HCT116 (cell line): Measurements from ENCODE around the gene AFAP1L1. TPM values are rescaled to one million over a fixed set of nuclear protein-coding genes. Genes with fewer than 3 reads are reported as not detected.

Experiments
- ATAC-seq: fragments of 200-7000 bp; cut with Tn5 transposase; 2 replicates; pipeline ENCODE4 v1.9.1; 2020; ENCODE audit warnings: mild to moderate bottlenecking, moderate library complexity
- BruUV-seq: library from RNA; stranded (reverse); fragments of 400-500 nt; replicated peaks from 2 replicates; lab custom pipeline; 2021; lab: Mats Ljungman, UMichigan
- CTCF ChIA-PET: fragments of 300-600 bp; sonication (Branson Sonifier 250); formaldehyde crosslinking; loops from one replicate; lab custom pipeline; 2021; ENCODE audit warnings: antibody characterized with exemption; lab: Charles Lee
- POLR2A ChIA-PET: fragments of 300-600, 350-600 bp; sonication (Branson Sonifier 250); formaldehyde crosslinking; loops from one replicate; lab custom pipeline; 2021; ENCODE audit warnings: antibody characterized with exemption; lab: Charles Lee
- RAD21 ChIA-PET, 2 experiments: fragments of 300-600 bp; sonication (Branson Sonifier 250); formaldehyde crosslinking; loops; one replicate each; lab custom pipeline; 2023; ENCODE audit warnings: low total read pairs in 2 of 2; ENCODE audit not compliant: uncharacterized antibody in 2 of 2, unreplicated experiment in 2 of 2, low non-redundant PET in 1 of 2; lab: Charles Lee
- DNase-seq: peaks from one replicate; pipeline ENCODE4 v3.0.0-alpha.2; 2010; ENCODE audit warnings: low read depth, low spot score
- H2AFZ ChIP-seq: fragments of 200-600 bp; shearing (Covaris generic), sonication (generic); 2 replicates; pipeline ENCODE4 v1.6.1; 2017; ENCODE audit warnings: low read depth, mixed run types, mixed read lengths, antibody characterized with exemption, low read length; ENCODE audit not compliant: poor library complexity, severe bottlenecking
- H3K27ac ChIP-seq: 2 replicates; pipeline ENCODE4 v1.5.1; 2012; ENCODE audit warnings: low read depth, low read length
- H3K27me3 ChIP-seq: fragments of 200-600 bp; sonication (generic); 2 replicates; pipeline ENCODE4 v1.6.1; 2016; ENCODE audit warnings: mixed run types, low read length, mixed read lengths; ENCODE audit not compliant: insufficient read depth
- H3K36me3 ChIP-seq, 2 experiments: fragments of 200-500 bp in 1 of 2; fragments of 200-600 bp in 1 of 2; sonication (Bioruptor generic) in 1 of 2; sonication (generic) in 1 of 2; 2 replicates each; pipeline versions ENCODE4 v1.5.1 to v1.6.1; 2014 to 2016; ENCODE audit warnings: low read length in 2 of 2, inconsistent platforms in 1 of 2, mixed read lengths in 1 of 2, mixed run types in 1 of 2; ENCODE audit not compliant: insufficient read depth in 2 of 2, control insufficient read depth in 1 of 2
- H3K4me1 ChIP-seq, 2 experiments: fragments of 200-600 bp in 1 of 2; sonication (generic) in 1 of 2; 2 replicates each; pipeline versions ENCODE4 v1.5.1 to v1.6.1; 2012 to 2017; ENCODE audit warnings: low read length in 2 of 2, inconsistent platforms in 1 of 2, mild to moderate bottlenecking in 1 of 2, mixed read lengths in 1 of 2, mixed run types in 1 of 2, moderate library complexity in 1 of 2; ENCODE audit not compliant: insufficient read depth in 2 of 2, control insufficient read depth in 1 of 2
- H3K4me2 ChIP-seq: fragments of 200-600 bp; sonication (generic); 2 replicates; pipeline ENCODE4 v1.6.1; 2017; ENCODE audit warnings: mixed run types, low read length, mixed read lengths
- H3K4me3 ChIP-seq, 2 experiments: fragments of 200-600 bp in 1 of 2; sonication (generic) in 1 of 2; replicated peaks in 1 of 2; 2 replicates each; pipeline ENCODE4 v1.5.1; 2011 to 2016; ENCODE audit warnings: low read length in 2 of 2, control low read depth in 1 of 2, low read depth in 1 of 2, mild to moderate bottlenecking in 1 of 2, mixed read lengths in 1 of 2, mixed run types in 1 of 2
- H3K79me2 ChIP-seq: fragments of 200-600 bp; sonication (generic); 2 replicates; pipeline ENCODE4 v1.6.1; 2017; ENCODE audit warnings: mild to moderate bottlenecking, mixed run types, low read length, moderate library complexity, mixed read lengths; ENCODE audit not compliant: insufficient read depth
- H3K9ac ChIP-seq: fragments of 200-600 bp; sonication (generic); 2 replicates; pipeline ENCODE4 v1.6.1; 2016; ENCODE audit warnings: low read length, mixed read lengths
- H3K9me2 ChIP-seq: fragments of 200-600 bp; sonication (generic), shearing (Covaris generic); 2 replicates; pipeline ENCODE4 v1.6.1; 2017; ENCODE audit warnings: mixed run types, mild to moderate bottlenecking, moderate library complexity; ENCODE audit not compliant: insufficient read depth
- H3K9me3 ChIP-seq, 2 experiments: fragments of 200-500 bp in 1 of 2; fragments of 200-600 bp in 1 of 2; sonication (Bioruptor generic) in 1 of 2; sonication (generic) in 1 of 2; 2 replicates each; pipeline ENCODE4 v1.6.1; 2014 to 2017; ENCODE audit warnings: low read length in 2 of 2, mixed read lengths in 2 of 2, inconsistent platforms in 1 of 2, low read depth in 1 of 2, mild to moderate bottlenecking in 1 of 2, mixed run types in 1 of 2, moderate library complexity in 1 of 2; ENCODE audit not compliant: control insufficient read depth in 1 of 2, insufficient read depth in 1 of 2
- H4K20me1 ChIP-seq: fragments of 200-600 bp; sonication (generic), shearing (Covaris generic); 2 replicates; pipeline ENCODE4 v1.6.1; 2017; ENCODE audit warnings: mixed run types, mild to moderate bottlenecking, moderate library complexity; ENCODE audit not compliant: insufficient read depth
- CEBPB ChIP-seq: IDR thresholded peaks from 2 replicates; pipeline ENCODE4 v1.6.1; 2012; ENCODE audit warnings: low read depth
- SIN3A ChIP-seq: IDR thresholded peaks from 2 replicates; pipeline ENCODE4 v1.6.1; 2012; ENCODE audit warnings: low read depth
- TCF7L2 ChIP-seq: IDR thresholded peaks from 2 replicates; pipeline ENCODE4 v1.7.0; 2011; ENCODE audit warnings: borderline replicate concordance, inconsistent platforms; ENCODE audit not compliant: insufficient read depth, insufficient read length; ENCODE audit errors: extremely low read depth
- YY1 ChIP-seq: IDR thresholded peaks from 2 replicates; pipeline ENCODE4 v1.6.1; 2011; ENCODE audit warnings: low read length, low read depth, moderate library complexity, mild to moderate bottlenecking; ENCODE audit not compliant: insufficient replicate concordance; ENCODE audit errors: extremely low read depth
- ZFX ChIP-seq: fragments of 450-650 bp; IDR thresholded peaks from 2 replicates; pipeline ENCODE4 v1.6.1; 2017
- ZNF274 ChIP-seq: fragments of 200-500 bp; sonication (Bioruptor generic); IDR thresholded peaks from 2 replicates; pipeline ENCODE4 v1.6.1; 2014; ENCODE audit warnings: mild to moderate bottlenecking, low read depth, low read length, inconsistent platforms
- intact Hi-C: fragments of 100-400 bp; cut with micrococcal nuclease; formaldehyde crosslinking; loops from 2 replicates; pipeline ENCODE4 v1.10.0; 2022
- total RNA-seq: library from RNA; stranded (reverse); gene quantifications from one replicate; pipeline ENCODE4 v1.2.1, GENCODE V29; 2021; ENCODE audit not compliant: unreplicated experiment
- TF ChIP-seq, protein P1 (sequence below): IDR thresholded peaks from 2 replicates; pipeline ENCODE4 v1.6.1; 2012; ENCODE audit warnings: low read depth

The AFAP1L1 gene
- total RNA-seq, 1 experiment from 2014 or later: 4.3 TPM

DNA sequence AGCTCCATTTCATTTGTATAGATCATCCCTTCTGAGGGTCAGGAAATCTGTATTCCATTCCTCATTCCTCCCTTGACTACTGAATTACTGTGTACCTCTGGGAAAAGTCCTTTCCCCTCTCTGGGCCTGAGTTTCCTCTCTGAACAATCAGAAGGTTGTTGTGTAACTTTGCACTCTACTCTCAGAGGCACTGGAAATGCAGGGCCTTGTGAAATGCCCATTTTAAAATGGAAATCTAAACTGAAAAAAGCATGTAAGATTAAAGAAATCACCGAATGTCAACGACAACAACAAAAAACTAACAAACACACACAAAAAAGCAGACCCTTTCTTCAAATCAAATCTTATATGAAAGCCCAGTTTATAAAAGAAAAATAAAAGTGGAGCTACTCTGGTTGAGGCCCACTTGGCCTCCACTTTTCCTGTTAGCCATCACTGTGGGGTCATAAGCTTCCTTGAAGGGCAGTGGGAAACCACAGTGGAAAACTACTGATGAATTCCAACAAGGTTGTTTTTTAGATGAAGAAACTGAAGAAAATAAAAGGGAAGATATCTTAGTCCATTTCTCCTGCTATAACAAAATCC is 52.1 kb downstream of the AFAP1L1 start:
- no TSS peak for BruUV-seq
- Histone ChIP-seq H4K20me1 (no peaks in the 10 kb centered on the region), H3K27me3 (no peaks in the 10 kb centered on the region), H3K4me3 (no peak overlapping the region), H3K9me2 (no peaks in the 10 kb centered on the region), H3K4me2 (no peak overlapping the region), H3K79me2 (no peaks in the 10 kb centered on the region), H3K36me3 (no peaks in the 10 kb centered on the region), H3K9me3 (no peaks in the 10 kb centered on the region), H2AFZ (no peak overlapping the region), H3K4me1 (peaks cover 13 to 23% of the 10 kb centered on the region in 2 experiments), H3K27ac (no peak overlapping the region), H3K9ac (no peak overlapping the region)
- intact Hi-C loops: no loop called here
- CTCF ChIA-PET: no interaction called here
- TF ChIP-seq, protein P1, sequence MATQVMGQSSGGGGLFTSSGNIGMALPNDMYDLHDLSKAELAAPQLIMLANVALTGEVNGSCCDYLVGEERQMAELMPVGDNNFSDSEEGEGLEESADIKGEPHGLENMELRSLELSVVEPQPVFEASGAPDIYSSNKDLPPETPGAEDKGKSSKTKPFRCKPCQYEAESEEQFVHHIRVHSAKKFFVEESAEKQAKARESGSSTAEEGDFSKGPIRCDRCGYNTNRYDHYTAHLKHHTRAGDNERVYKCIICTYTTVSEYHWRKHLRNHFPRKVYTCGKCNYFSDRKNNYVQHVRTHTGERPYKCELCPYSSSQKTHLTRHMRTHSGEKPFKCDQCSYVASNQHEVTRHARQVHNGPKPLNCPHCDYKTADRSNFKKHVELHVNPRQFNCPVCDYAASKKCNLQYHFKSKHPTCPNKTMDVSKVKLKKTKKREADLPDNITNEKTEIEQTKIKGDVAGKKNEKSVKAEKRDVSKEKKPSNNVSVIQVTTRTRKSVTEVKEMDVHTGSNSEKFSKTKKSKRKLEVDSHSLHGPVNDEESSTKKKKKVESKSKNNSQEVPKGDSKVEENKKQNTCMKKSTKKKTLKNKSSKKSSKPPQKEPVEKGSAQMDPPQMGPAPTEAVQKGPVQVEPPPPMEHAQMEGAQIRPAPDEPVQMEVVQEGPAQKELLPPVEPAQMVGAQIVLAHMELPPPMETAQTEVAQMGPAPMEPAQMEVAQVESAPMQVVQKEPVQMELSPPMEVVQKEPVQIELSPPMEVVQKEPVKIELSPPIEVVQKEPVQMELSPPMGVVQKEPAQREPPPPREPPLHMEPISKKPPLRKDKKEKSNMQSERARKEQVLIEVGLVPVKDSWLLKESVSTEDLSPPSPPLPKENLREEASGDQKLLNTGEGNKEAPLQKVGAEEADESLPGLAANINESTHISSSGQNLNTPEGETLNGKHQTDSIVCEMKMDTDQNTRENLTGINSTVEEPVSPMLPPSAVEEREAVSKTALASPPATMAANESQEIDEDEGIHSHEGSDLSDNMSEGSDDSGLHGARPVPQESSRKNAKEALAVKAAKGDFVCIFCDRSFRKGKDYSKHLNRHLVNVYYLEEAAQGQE: no peak
- no peak for TF ChIP-seq TCF7L2
- no peak for TF ChIP-seq ZNF274
- TF ChIP-seq YY1: no peak
- TF ChIP-seq SIN3A: no peak
- no peak for TF ChIP-seq ZFX
- TF ChIP-seq CEBPB: no peak
- RAD21 ChIA-PET: no interaction called here
- POLR2A ChIA-PET: no interaction called here
- DNase-seq: no peak
- no peak for ATAC-seq
